GM19099 (cell line): ENCODE data around the gene CNGB1.

Experiments
- POLR2A ChIP-seq: IDR thresholded peaks from 3 replicates; pipeline ENCODE4 v1.6.1; 2011; ENCODE audit warnings: low read depth; ENCODE audit not compliant: insufficient read length; ENCODE audit errors: extremely low read depth

CNGB1 gene

DNA sequence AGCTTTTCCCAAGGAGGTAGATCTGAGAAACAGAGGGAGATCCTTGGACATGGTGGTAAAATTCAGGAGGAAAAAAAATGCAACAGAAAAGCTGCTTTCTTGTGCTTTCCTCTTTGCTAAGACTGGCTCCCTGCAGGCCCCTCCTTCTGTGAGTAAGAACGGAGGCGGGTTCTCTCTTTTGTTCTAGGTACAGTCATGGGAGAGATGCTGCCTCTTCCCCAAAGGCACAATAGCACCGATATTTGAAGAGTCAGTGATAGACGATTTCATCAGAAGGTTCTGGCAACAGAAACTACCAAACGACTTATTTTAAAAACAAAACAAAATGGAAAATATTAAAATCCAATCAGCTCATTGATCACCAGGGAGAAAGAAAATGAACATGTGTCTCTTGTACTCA is 136.0 kb downstream of the CNGB1 start:
- no peak for TF ChIP-seq POLR2A
